ENCODE data around the gene SNAI3. TPM values are rescaled to one million over a fixed set of nuclear protein-coding genes. Genes with fewer than 3 reads are reported as not detected.

SNAI3 gene
- total and polyA plus RNA-seq, 4 donors: 1.1 to 3.8 (median 2.9) TPM

GRCh38 chr16:88725609-88726407 lies 39.5 kb upstream of the SNAI3 start:
- DNase-seq (no peak), ATAC-seq (ENCODE audit: insufficient read depth, low FRiP score) (no peak)
- TF ChIP-seq CTCF (IDR thresholded peaks at IDR 0.05; ENCODE audit: control extremely low read depth, extremely low read depth): no peak
- Histone ChIP-seq H3K36me3 (ENCODE audit: control insufficient read depth in 4 of 4, insufficient read depth in 4 of 4, low read length in 4 of 4) (peaks cover 0 to 80% (median 13%) of the 10 kb centered on the region in 4 donors), H3K9ac (ENCODE audit: insufficient read depth in 1 of 2, low read length in 2 of 2) (no peak overlapping the region), H3K27me3 (ENCODE audit: control insufficient read depth in 3 of 3, insufficient read depth in 3 of 3, low read length in 2 of 3) (no peaks in the 10 kb centered on the region), H3K27ac (ENCODE audit: low read depth in 1 of 2, low read length in 1 of 2) (no peak overlapping the region), H3K4me1 (ENCODE audit: control insufficient read depth in 5 of 5, insufficient read depth in 5 of 5, low read length in 5 of 5) (no peaks in the 10 kb centered on the region), H3K9me3 (ENCODE audit: control insufficient read depth in 4 of 4, insufficient read depth in 3 of 4, low read length in 3 of 4) (peaks cover 0 to 2% (median 0%) of the 10 kb centered on the region in 4 donors), H3K4me3 (no peak overlapping the region)
- WGBS, 2 donors: 90 to 91% methylated on average over 32 of the region's 32 CpGs

DNA sequence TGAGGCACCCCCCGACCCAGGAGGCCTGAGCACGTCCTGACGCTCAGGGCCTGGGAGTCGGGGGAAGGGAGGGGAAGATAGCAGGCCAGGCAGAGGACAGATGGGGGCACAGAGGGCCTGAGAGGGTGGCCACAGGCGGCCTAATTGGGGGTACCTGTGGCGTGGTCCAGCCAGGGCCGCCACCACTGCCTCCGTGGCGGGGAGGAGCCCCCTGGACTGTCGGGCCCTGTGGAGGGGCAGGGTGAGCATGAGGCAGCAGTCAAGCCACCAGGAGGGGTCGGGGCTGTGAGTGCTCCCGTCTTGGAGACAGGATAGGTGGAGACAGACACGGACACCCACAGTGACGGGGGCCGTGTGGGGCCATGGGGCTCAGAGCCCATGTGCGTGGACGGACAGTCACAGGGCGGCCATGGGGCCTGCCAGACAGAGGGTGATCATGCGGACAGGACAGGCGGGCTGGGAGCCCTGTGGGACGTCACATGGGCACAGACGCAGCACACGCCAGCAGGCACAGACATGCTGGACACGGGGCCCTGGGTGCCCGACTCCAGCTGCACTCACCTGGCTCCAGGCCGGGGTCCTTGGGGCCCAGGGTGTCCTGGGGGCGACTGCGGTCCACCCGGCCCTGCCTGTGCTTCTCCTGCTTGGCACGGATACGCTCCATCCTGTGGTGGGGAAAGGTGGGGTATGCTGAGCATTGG lies 38.7 kb upstream of the SNAI3 start:
- Histone ChIP-seq H3K9ac (ENCODE audit: insufficient read depth in 1 of 2, low read length in 2 of 2) (no peak overlapping the region), H3K27ac (ENCODE audit: low read depth in 1 of 2, low read length in 1 of 2) (no peak overlapping the region), H3K27me3 (ENCODE audit: control insufficient read depth in 3 of 3, insufficient read depth in 3 of 3, low read length in 2 of 3) (no peaks in the 10 kb centered on the region), H3K4me1 (ENCODE audit: control insufficient read depth in 5 of 5, insufficient read depth in 5 of 5, low read length in 5 of 5) (no peaks in the 10 kb centered on the region), H3K9me3 (ENCODE audit: control insufficient read depth in 4 of 4, insufficient read depth in 3 of 4, low read length in 3 of 4) (peaks cover 0 to 2% (median 0%) of the 10 kb centered on the region in 4 donors), H3K36me3 (ENCODE audit: control insufficient read depth in 4 of 4, insufficient read depth in 4 of 4, low read length in 4 of 4) (peaks cover 0 to 83% (median 14%) of the 10 kb centered on the region in 4 donors), H3K4me3 (no peak overlapping the region)
- no peak for DNase-seq
- ATAC-seq (ENCODE audit: insufficient read depth, low FRiP score): no peak
- WGBS, 2 donors: 92 to 94% methylated on average over 31 of the region's 31 CpGs
- no peak for TF ChIP-seq CTCF (IDR thresholded peaks at IDR 0.05; ENCODE audit: control extremely low read depth, extremely low read depth)

DNA sequence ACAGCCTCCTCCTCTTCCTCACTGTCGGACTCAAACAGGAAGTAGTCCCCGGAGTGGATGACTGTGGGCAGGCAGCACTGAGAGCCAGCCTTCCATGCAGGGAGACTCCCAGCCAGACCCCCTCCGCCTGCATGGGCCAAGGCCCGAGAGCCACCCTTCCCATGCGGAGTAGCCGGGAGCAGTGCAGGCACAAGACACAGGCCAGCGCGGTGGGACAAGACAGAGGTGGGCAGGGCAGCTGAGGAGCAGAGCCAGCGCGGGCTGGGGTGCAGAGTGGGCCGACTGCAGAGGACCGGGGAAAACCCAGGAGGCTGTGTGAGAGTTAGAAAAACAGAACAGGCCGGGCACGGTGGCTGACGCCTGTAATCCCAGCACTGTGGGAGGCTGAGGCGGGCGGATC lies 37.6 kb upstream of the SNAI3 start:
- peaks cover 0 to 2% (median 0%) of the 10 kb centered on the region in 4 donors for H3K9me3 ChIP-seq (ENCODE audit: control insufficient read depth in 4 of 4, insufficient read depth in 3 of 4, low read length in 3 of 4)
- no peaks in the 10 kb centered on the region for H3K4me1 ChIP-seq (ENCODE audit: control insufficient read depth in 5 of 5, insufficient read depth in 5 of 5, low read length in 5 of 5)
- no peak overlapping the region for H3K9ac ChIP-seq (ENCODE audit: insufficient read depth in 1 of 2, low read length in 2 of 2)
- no peaks in the 10 kb centered on the region for H3K27me3 ChIP-seq (ENCODE audit: control insufficient read depth in 3 of 3, insufficient read depth in 3 of 3, low read length in 2 of 3)
- DNase-seq (no peak), ATAC-seq (ENCODE audit: insufficient read depth, low FRiP score) (no peak)
- H3K36me3 ChIP-seq (ENCODE audit: control insufficient read depth in 4 of 4, insufficient read depth in 4 of 4, low read length in 4 of 4): peaks cover 0 to 91% (median 17%) of the 10 kb centered on the region in 4 donors
- no peak overlapping the region for H3K27ac ChIP-seq (ENCODE audit: low read depth in 1 of 2, low read length in 1 of 2)
- H3K4me3 ChIP-seq: no peak overlapping the region
- TF ChIP-seq CTCF (IDR thresholded peaks at IDR 0.05; ENCODE audit: control extremely low read depth, extremely low read depth): no peak
- WGBS, 2 donors: 91 to 95% methylated on average over 16 to 17 of the region's 17 CpGs

Measured in lung (tissue), 12 donors.